Rectal smooth muscle tissue (tissue), 1 donor: ENCODE results near the gene UNC45A.

Source experiments
- H3K27ac ChIP-seq: one replicate; pipeline ENCODE4 v1.7.0; 2013; ENCODE audit warnings: low read depth, low read length, inconsistent platforms
- H3K27me3 ChIP-seq: one replicate; pipeline ENCODE4 v1.7.0; 2013; ENCODE audit warnings: low read length; ENCODE audit not compliant: control insufficient read depth, insufficient read depth
- H3K36me3 ChIP-seq: one replicate; pipeline ENCODE4 v1.7.0; 2013; ENCODE audit warnings: low read length; ENCODE audit not compliant: control insufficient read depth, insufficient read depth
- H3K4me1 ChIP-seq: one replicate; pipeline ENCODE4 v1.7.0; 2013; ENCODE audit warnings: low read length; ENCODE audit not compliant: control insufficient read depth, insufficient read depth
- H3K4me3 ChIP-seq: one replicate; pipeline ENCODE4 v1.7.0; 2013; ENCODE audit warnings: low read length
- H3K9ac ChIP-seq: one replicate; pipeline ENCODE4 v1.7.0; 2013; ENCODE audit warnings: low read length

UNC45A gene, protein sequence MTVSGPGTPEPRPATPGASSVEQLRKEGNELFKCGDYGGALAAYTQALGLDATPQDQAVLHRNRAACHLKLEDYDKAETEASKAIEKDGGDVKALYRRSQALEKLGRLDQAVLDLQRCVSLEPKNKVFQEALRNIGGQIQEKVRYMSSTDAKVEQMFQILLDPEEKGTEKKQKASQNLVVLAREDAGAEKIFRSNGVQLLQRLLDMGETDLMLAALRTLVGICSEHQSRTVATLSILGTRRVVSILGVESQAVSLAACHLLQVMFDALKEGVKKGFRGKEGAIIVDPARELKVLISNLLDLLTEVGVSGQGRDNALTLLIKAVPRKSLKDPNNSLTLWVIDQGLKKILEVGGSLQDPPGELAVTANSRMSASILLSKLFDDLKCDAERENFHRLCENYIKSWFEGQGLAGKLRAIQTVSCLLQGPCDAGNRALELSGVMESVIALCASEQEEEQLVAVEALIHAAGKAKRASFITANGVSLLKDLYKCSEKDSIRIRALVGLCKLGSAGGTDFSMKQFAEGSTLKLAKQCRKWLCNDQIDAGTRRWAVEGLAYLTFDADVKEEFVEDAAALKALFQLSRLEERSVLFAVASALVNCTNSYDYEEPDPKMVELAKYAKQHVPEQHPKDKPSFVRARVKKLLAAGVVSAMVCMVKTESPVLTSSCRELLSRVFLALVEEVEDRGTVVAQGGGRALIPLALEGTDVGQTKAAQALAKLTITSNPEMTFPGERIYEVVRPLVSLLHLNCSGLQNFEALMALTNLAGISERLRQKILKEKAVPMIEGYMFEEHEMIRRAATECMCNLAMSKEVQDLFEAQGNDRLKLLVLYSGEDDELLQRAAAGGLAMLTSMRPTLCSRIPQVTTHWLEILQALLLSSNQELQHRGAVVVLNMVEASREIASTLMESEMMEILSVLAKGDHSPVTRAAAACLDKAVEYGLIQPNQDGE

GRCh38 chr15:90934949-90935751, at the start of gene UNC45A:
UNC45A (plus strand) TSS chr15:90935285; CDS start chr15:90935325, 40 bp downstream.
- peaks cover 25% of the 10 kb centered on the region for H3K4me1 ChIP-seq
- H3K27ac ChIP-seq, result peak within 1 kb of the TSS; percentile 60
- H3K27me3 ChIP-seq, result no peaks in the 10 kb centered on the region
- peaks cover 13% of the 10 kb centered on the region for H3K36me3 ChIP-seq
- peak within 1 kb of the TSS; percentile 58 for H3K9ac ChIP-seq
- peak within 1 kb of the TSS; percentile 79 for H3K4me3 ChIP-seq

DNA sequence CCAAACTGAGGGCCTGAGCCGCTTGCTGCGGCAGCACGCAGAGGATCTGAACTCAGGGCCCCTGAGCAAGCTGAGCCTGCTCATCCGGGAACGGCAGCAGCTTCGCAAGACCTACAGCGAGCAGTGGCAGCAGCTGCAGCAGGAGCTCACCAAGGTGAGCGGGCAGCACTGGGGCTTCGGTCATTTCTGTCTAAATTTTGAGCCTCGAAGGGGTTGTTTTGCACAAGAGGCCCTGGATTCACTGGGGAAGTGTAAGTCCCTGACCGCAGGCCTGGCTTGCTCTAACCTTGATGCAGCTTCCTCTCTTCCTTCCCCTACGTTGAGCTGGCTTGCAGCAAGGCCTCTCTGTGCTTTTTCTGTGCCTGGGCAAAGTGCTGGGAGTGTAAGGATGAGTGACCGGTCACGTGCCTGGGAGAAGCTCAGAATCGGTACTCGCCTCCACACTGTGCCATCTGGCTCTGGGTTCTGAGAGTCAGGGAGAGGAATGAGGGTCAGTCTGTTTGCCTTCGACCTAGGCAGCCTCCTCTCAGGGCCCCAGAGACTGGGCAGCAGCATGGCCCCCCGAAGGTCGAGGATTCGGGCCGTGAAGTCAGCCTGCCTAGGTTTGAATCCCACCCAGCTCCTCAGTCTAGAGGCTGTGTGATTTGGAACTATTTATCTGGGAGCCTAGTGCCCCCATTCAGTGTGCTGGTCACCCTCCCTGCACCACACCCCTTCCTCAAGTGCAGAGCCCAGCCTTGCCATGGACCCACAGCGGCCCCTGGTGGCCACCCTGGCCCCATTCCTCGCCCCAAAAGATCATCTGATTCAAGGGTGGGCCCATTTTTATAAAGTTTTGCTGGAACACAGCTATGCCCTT, 49.4 kb upstream of the UNC45A start:
- Histone ChIP-seq H3K4me3 (peak overlapping the region; percentile 80), H3K27me3 (no peaks in the 10 kb centered on the region), H3K9ac (no peak overlapping the region), H3K36me3 (peaks cover 16% of the 10 kb centered on the region), H3K4me1 (peaks cover 4% of the 10 kb centered on the region), H3K27ac (peak overlapping the region; percentile 92)

- H3K36me3 ChIP-seq, result peaks cover 17% of the 10 kb centered on the region
- H3K27ac ChIP-seq, result no peak overlapping the region
Measured at GRCh38 chr15:90886291-90886614, 48.8 kb upstream of the UNC45A start.

GRCh38 chr15:90887037-90887481, 48.0 kb upstream of the UNC45A start:
- Histone ChIP-seq H3K9ac (no peak overlapping the region), H3K27me3 (no peaks in the 10 kb centered on the region), H3K27ac (no peak overlapping the region), H3K36me3 (peaks cover 22% of the 10 kb centered on the region), H3K4me3 (no peak overlapping the region), H3K4me1 (peaks cover 4% of the 10 kb centered on the region)

More at GRCh38 chr15:90886291-90886614, 48.8 kb upstream of the UNC45A start:
- peaks cover 4% of the 10 kb centered on the region for H3K4me1 ChIP-seq
- no peaks in the 10 kb centered on the region for H3K27me3 ChIP-seq
- H3K9ac ChIP-seq, result no peak overlapping the region
- H3K4me3 ChIP-seq, result no peak overlapping the region

GRCh38 chr15:90889313-90889730, 45.8 kb upstream of the UNC45A start:
- H3K36me3 ChIP-seq, result peaks cover 31% of the 10 kb centered on the region
- H3K4me1 ChIP-seq, result no peaks in the 10 kb centered on the region
- no peak overlapping the region for H3K27ac ChIP-seq
- no peak overlapping the region for H3K4me3 ChIP-seq
- no peak overlapping the region for H3K9ac ChIP-seq
- H3K27me3 ChIP-seq, result no peaks in the 10 kb centered on the region

DNA sequence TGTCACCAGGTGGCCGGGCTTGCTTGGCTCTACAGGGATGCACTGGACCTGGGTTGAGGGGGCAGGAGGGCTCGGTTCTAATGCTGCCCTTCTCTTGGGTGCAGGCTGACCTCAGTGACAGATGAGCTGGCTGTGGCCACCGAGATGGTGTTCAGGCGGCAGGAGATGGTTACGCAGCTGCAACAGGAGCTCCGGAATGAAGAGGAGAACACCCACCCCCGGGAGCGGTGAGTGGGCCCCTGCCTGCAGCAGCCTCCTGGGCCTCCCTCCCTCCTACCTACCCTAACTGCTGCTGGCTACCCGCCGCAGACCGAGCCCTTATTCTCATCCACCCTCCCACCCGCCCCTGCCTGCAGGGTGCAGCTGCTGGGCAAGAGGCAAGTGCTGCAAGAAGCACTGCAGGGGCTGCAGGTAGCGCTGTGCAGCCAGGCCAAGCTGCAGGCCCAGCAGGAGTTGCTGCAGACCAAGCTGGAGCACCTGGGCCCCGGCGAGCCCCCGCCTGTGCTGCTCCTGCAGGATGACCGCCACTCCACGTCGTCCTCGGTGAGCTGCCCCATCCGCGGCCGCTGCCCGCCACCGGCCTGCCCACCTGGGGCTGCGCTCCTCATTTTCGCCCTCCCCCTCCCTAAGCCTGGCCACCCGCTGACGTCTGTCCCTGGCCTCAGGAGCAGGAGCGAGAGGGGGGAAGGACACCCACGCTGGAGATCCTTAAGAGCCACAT, 45.2 kb upstream of the UNC45A start:
- Histone ChIP-seq H3K4me1 (no peaks in the 10 kb centered on the region), H3K9ac (no peak overlapping the region), H3K36me3 (peaks cover 31% of the 10 kb centered on the region), H3K27ac (no peak overlapping the region), H3K4me3 (no peak overlapping the region), H3K27me3 (no peaks in the 10 kb centered on the region)

DNA sequence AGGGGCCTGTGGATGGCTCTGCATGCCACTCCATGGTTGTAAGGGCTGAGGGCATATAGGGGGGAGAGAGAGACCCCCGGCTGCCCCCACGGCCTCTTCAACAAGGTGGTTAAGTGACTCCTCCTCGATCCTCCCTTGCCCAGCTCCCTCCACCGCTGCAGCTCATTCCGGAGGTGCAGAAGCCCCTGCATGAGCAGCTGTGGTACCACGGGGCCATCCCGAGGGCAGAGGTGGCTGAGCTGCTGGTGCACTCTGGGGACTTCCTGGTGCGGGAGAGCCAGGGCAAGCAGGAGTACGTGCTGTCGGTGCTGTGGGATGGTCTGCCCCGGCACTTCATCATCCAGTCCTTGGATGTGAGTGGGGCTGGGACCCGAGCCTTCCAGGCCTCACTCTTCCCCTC, 44.2 kb upstream of the UNC45A start:
- H3K4me3 ChIP-seq, result no peak overlapping the region
- no peaks in the 10 kb centered on the region for H3K27me3 ChIP-seq
- H3K36me3 ChIP-seq, result peaks cover 31% of the 10 kb centered on the region
- no peak overlapping the region for H3K27ac ChIP-seq
- no peaks in the 10 kb centered on the region for H3K4me1 ChIP-seq
- H3K9ac ChIP-seq, result no peak overlapping the region

GRCh38 chr15:90891346-90891949, 43.6 kb upstream of the UNC45A start:
- H3K4me1 ChIP-seq, result no peaks in the 10 kb centered on the region
- no peak overlapping the region for H3K27ac ChIP-seq
- no peaks in the 10 kb centered on the region for H3K27me3 ChIP-seq
- H3K9ac ChIP-seq, result no peak overlapping the region
- no peak overlapping the region for H3K4me3 ChIP-seq
- peaks cover 31% of the 10 kb centered on the region for H3K36me3 ChIP-seq

DNA sequence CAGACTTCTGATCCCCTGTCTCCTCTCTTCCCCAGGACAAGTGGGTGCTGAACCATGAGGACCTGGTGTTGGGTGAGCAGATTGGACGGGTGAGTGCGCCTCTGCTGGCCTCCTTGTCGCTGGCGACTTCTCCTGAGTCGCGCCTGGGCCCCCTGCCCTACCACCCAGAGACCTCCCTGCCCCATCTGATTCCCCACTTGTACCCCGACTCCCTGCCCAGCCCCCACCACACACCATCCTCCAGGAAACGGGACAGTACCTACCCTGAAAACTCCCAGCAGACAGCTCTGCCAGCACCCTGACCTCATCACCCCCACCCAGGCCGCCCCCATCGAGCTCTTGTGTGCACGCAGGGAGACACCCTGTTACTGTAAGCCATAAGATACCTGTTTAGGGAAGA, 43.1 kb upstream of the UNC45A start:
- H3K4me1 ChIP-seq, result no peaks in the 10 kb centered on the region
- no peak overlapping the region for H3K4me3 ChIP-seq
- no peaks in the 10 kb centered on the region for H3K27me3 ChIP-seq
- H3K27ac ChIP-seq, result no peak overlapping the region
- peaks cover 31% of the 10 kb centered on the region for H3K36me3 ChIP-seq
- H3K9ac ChIP-seq, result no peak overlapping the region

- H3K27ac ChIP-seq, result no peak overlapping the region
- peaks cover 31% of the 10 kb centered on the region for H3K36me3 ChIP-seq
- H3K27me3 ChIP-seq, result no peaks in the 10 kb centered on the region
- H3K4me3 ChIP-seq, result no peak overlapping the region
- H3K9ac ChIP-seq, result no peak overlapping the region
- no peaks in the 10 kb centered on the region for H3K4me1 ChIP-seq
Measured at GRCh38 chr15:90892498-90893174, 42.4 kb upstream of the UNC45A start.
